Upper lobe of left lung (tissue), 6 donors: Measurements from ENCODE around the gene CPTP. TPM values are rescaled to one million over a fixed set of nuclear protein-coding genes. Genes with fewer than 3 reads are reported as not detected.

ENCODE experiments used
- ATAC-seq, 2 donors: fragments of 200-7000 bp; cut with Tn5 transposase; one replicate each; pipeline ENCODE4 v1.9.1; 2022; ENCODE audit warnings: mild to moderate bottlenecking in 2 of 2, moderate library complexity in 2 of 2; ENCODE audit not compliant: low FRiP score in 2 of 2
- DNase-seq, 2 donors: peaks; one replicate each; pipeline ENCODE4 v3.0.0-alpha.2; 2019 to 2020
- H3K27ac ChIP-seq, 4 donors: fragments of 200-600 bp; sonication (generic); one replicate each; pipeline ENCODE4 v1.5.1; 2016 to 2019
- H3K27me3 ChIP-seq, 4 donors: fragments of 200-600 bp; sonication (generic); one replicate each; pipeline ENCODE4 v1.5.1; 2017 to 2019
- H3K36me3 ChIP-seq, 4 donors: fragments of 200-600 bp; sonication (generic); one replicate each; pipeline ENCODE4 v1.5.1; 2016 to 2019
- H3K4me1 ChIP-seq, 4 donors: fragments of 200-600 bp; sonication (generic); one replicate each; pipeline ENCODE4 v1.5.1; 2018 to 2019
- H3K4me3 ChIP-seq, 4 donors: fragments of 200-600 bp; sonication (generic); one replicate each; pipeline ENCODE4 v1.5.1; 2017 to 2019; ENCODE audit warnings: mild to moderate bottlenecking in 2 of 4, moderate library complexity in 1 of 4
- H3K9me3 ChIP-seq, 4 donors: fragments of 200-600 bp; sonication (generic); one replicate each; pipeline ENCODE4 v1.5.1; 2018 to 2019
- CTCF ChIP-seq, 6 experiments: fragments of 450-650 bp in 4 of 6; fragments of 200-600 bp in 2 of 6; sonication (generic) in 2 of 6; IDR thresholded peaks; one replicate each; pipeline ENCODE4 v1.5.1; 2016 to 2019; ENCODE audit warnings: antibody characterized with exemption in 6 of 6
- EP300 ChIP-seq, 4 donors: sonication (generic); formaldehyde crosslinking; IDR thresholded peaks; one replicate each; pipeline ENCODE4 v1.5.1; 2017; ENCODE audit warnings: antibody characterized with exemption in 4 of 4, control low read depth in 2 of 4
- POLR2A ChIP-seq, 4 donors: fragments of 450-650 bp; IDR thresholded peaks; one replicate each; pipeline ENCODE4 v1.5.1; 2016 to 2017; ENCODE audit warnings: antibody characterized with exemption in 4 of 4, mild to moderate bottlenecking in 2 of 4
- POLR2AphosphoS5 ChIP-seq, 2 donors: sonication (generic); formaldehyde crosslinking; IDR thresholded peaks; one replicate each; pipeline ENCODE4 v1.5.1; 2017; ENCODE audit warnings: antibody characterized with exemption in 2 of 2
- WGBS, 2 donors: methylation state at CpG; one replicate each; pipeline ENCODE4 v1.1.5; 2017 to 2018; 5-methylcytosine and 5-hydroxymethylcytosine counted together
- total RNA-seq, 6 donors: library from RNA; depleted of rRNA in 4 of 6; stranded (reverse); fragments of >200 nt in 4 of 6; gene quantifications; one replicate each; pipeline versions ENCODE4 v1.1.0 to v1.2.1, GENCODE V29; 2016 to 2021
- donor health status: DM: no; HTN: no; CAD: no; lungs with moderate emphysema.
- donor health status: DM: no; HTN: yes; CAD: no; lungs with severe emphysema.

Gene CPTP
- total RNA-seq, 6 donors from 2014 or later: 14.7 to 41.6 (median 26.0) TPM

GRCh38 chr1:1333551-1334241 lies 9.1 kb downstream of the CPTP start:
- TF ChIP-seq POLR2A (IDR thresholded peaks at IDR 0.05) (no peak), EP300 (IDR thresholded peaks at IDR 0.05) (no peak), CTCF (IDR thresholded peaks at IDR 0.05) (no peak), POLR2AphosphoS5 (IDR thresholded peaks at IDR 0.05) (no peak)
- no peaks in the 10 kb centered on the region for H3K27me3 ChIP-seq
- no peaks in the 10 kb centered on the region for H3K9me3 ChIP-seq
- no peak overlapping the region for H3K27ac ChIP-seq
- ATAC-seq (peak in 1 of 2 donors; percentile 7), DNase-seq (peak in 1 of 2 donors; percentile 83)
- no peak overlapping the region for H3K4me3 ChIP-seq
- H3K4me1 ChIP-seq: peaks cover 0 to 28% (median 11%) of the 10 kb centered on the region in 4 donors
- WGBS, 2 donors: 91 to 92% methylated on average over 21 to 34 of the region's 36 CpGs
- peaks cover 0 to 41% (median 21%) of the 10 kb centered on the region in 4 donors for H3K36me3 ChIP-seq

- DNase-seq: peak in 1 of 2 donors; percentile 76
- WGBS, 2 donors: 73% methylated on average over 10 of the region's 11 CpGs; no CpG with 5 or more reads in 1 of the 2 donors
- Histone ChIP-seq H3K9me3 (no peaks in the 10 kb centered on the region), H3K4me3 (no peak overlapping the region), H3K36me3 (peaks cover 3 to 48% (median 32%) of the 10 kb centered on the region in 4 donors), H3K27me3 (no peaks in the 10 kb centered on the region), H3K4me1 (peaks cover 0 to 28% (median 11%) of the 10 kb centered on the region in 4 donors), H3K27ac (no peak overlapping the region)
- no peak for ATAC-seq
- TF ChIP-seq EP300 (IDR thresholded peaks at IDR 0.05): no peak
- no peak for TF ChIP-seq POLR2A (IDR thresholded peaks at IDR 0.05)
- no peak for TF ChIP-seq POLR2AphosphoS5 (IDR thresholded peaks at IDR 0.05)
- no peak for TF ChIP-seq CTCF (IDR thresholded peaks at IDR 0.05)
Measured at GRCh38 chr1:1334835-1335234, 10.2 kb downstream of the CPTP start.

GRCh38 chr1:1335283-1335682 lies 10.7 kb downstream of the CPTP start:
- Histone ChIP-seq H3K27ac (no peak overlapping the region), H3K27me3 (no peaks in the 10 kb centered on the region), H3K4me3 (no peak overlapping the region), H3K4me1 (peaks cover 0 to 28% (median 11%) of the 10 kb centered on the region in 4 donors), H3K36me3 (peaks cover 3 to 52% (median 37%) of the 10 kb centered on the region in 4 donors), H3K9me3 (no peaks in the 10 kb centered on the region)
- TF ChIP-seq POLR2A (IDR thresholded peaks at IDR 0.05) (no peak), CTCF (IDR thresholded peaks at IDR 0.05) (no peak), POLR2AphosphoS5 (IDR thresholded peaks at IDR 0.05) (no peak), EP300 (IDR thresholded peaks at IDR 0.05) (no peak)
- 75 to 87% methylated on average over 12 to 16 of the region's 16 CpGs for WGBS, 2 donors
- peak in 1 of 2 donors; percentile 59 for DNase-seq
- no peak for ATAC-seq

GRCh38 chr1:1335792-1336248 lies 11.2 kb downstream of the CPTP start:
- Histone ChIP-seq H3K9me3 (no peaks in the 10 kb centered on the region), H3K27ac (no peak overlapping the region), H3K4me3 (no peak overlapping the region), H3K4me1 (peaks cover 0 to 23% (median 8%) of the 10 kb centered on the region in 4 donors), H3K27me3 (no peaks in the 10 kb centered on the region), H3K36me3 (peaks cover 3 to 58% (median 41%) of the 10 kb centered on the region in 4 donors)
- DNase-seq: peak in 1 of 2 donors; percentile 75
- TF ChIP-seq POLR2A (IDR thresholded peaks at IDR 0.05) (no peak), EP300 (IDR thresholded peaks at IDR 0.05) (no peak), CTCF (IDR thresholded peaks at IDR 0.05) (no peak), POLR2AphosphoS5 (IDR thresholded peaks at IDR 0.05) (no peak)
- WGBS, 2 donors: 60 to 88% methylated on average over 1 to 19 of the region's 21 CpGs
- ATAC-seq: no peak
